Uterus (tissue), 4 donors: ENCODE results near the gene TTC7B. TPM values are rescaled to one million over a fixed set of nuclear protein-coding genes. Genes with fewer than 3 reads are reported as not detected.
"Not testable (repeated sequence)": the region's sequence is repeated elsewhere in the genome, so short reads cannot be mapped to it uniquely, and the experiment has no call there.

Experiments used
- DNase-seq, 2 donors: peaks; one replicate each; pipeline ENCODE4 v3.0.0-alpha.2; 2019 to 2020
- H3K27ac ChIP-seq, 2 donors: fragments of 200-600 bp; sonication (generic); 1 replicate in 1 of 2; 2 replicates in 1 of 2; pipeline ENCODE4 v1.5.1; 2016 to 2018
- H3K27me3 ChIP-seq, 2 donors: fragments of 200-600 bp; sonication (generic); one replicate each; pipeline ENCODE4 v1.5.1; 2018 to 2019; ENCODE audit warnings: control low read depth in 1 of 2
- H3K36me3 ChIP-seq, 2 donors: fragments of 200-600 bp; sonication (generic); one replicate each; pipeline ENCODE4 v1.5.1; 2019; ENCODE audit warnings: control low read depth in 1 of 2
- H3K4me1 ChIP-seq, 2 donors: fragments of 200-600 bp; sonication (generic); one replicate each; pipeline ENCODE4 v1.5.1; 2018 to 2019; ENCODE audit warnings: control low read depth in 1 of 2
- H3K4me3 ChIP-seq, 2 donors: fragments of 200-600 bp; sonication (generic); 1 replicate in 1 of 2; 2 replicates in 1 of 2; pipeline ENCODE4 v1.5.1; 2018 to 2019; ENCODE audit warnings: mild to moderate bottlenecking in 1 of 2
- H3K9me3 ChIP-seq, 2 donors: fragments of 200-600 bp; sonication (generic); one replicate each; pipeline ENCODE4 v1.5.1; 2019; ENCODE audit warnings: control low read depth in 1 of 2
- CTCF ChIP-seq, 4 experiments: fragments of 200-600 bp in 2 of 4; fragments of 450-650 bp in 2 of 4; sonication (generic) in 2 of 4; IDR thresholded peaks; one replicate each; pipeline ENCODE4 v1.5.1; 2016 to 2019; ENCODE audit warnings: antibody characterized with exemption in 4 of 4, mild to moderate bottlenecking in 2 of 4, moderate library complexity in 1 of 4
- POLR2A ChIP-seq, 2 donors: fragments of 450-650 bp; IDR thresholded peaks; one replicate each; pipeline ENCODE4 v1.6.1; 2016; ENCODE audit warnings: antibody characterized with exemption in 2 of 2, mild to moderate bottlenecking in 1 of 2, moderate library complexity in 1 of 2
- intact Hi-C: fragments of 100-400 bp; cut with DNase I; formaldehyde crosslinking; loops from one replicate; pipeline ENCODE4 v1.15.1; 2023; ENCODE audit warnings: low total_unique reads
- total RNA-seq, 4 donors: library from RNA; depleted of rRNA in 3 of 4; stranded (reverse); fragments of >200 nt in 3 of 4; gene quantifications; one replicate each; pipeline versions ENCODE4 v1.1.0 to v1.2.4, GENCODE V29; 2014 to 2023
- donor health status: DM: yes; HTN: yes; CAD: no.

The TTC7B gene
- total RNA-seq, result 10 to 100 TPM; 15.3 to 73.9 (median 28.0) TPM

- Histone ChIP-seq H3K27ac (peak within 1 kb of the TSS; percentile 52 to 81), H3K4me3 (peak within 1 kb of the TSS; percentile 45 to 81), H3K9me3 (no peaks in the 10 kb centered on the region), H3K4me1 (no peaks in the 10 kb centered on the region), H3K27me3 (no peaks in the 10 kb centered on the region), H3K36me3 (no peaks in the 10 kb centered on the region)
- intact Hi-C loops, result no loop called here
- peak in 1 of 2 donors; percentile 44 for DNase-seq
- TF ChIP-seq CTCF (IDR thresholded peaks at IDR 0.05), result peak in 3 of 4 experiments; percentile 38 to 61 (median 53)
- TF ChIP-seq POLR2A (IDR thresholded peaks at IDR 0.05), result peak in 1 of 2 donors; percentile 11
These were observed at the start of gene TTC7B for GRCh38 chr14:90815822-90816662. TSS of gene TTC7B (minus strand) at chr14:90816430. CDS start at chr14:90816295, 135 bp downstream.

GRCh38 chr14:90864741-90865140 lies 48.5 kb upstream of the TTC7B start:
- TF ChIP-seq CTCF (IDR thresholded peaks at IDR 0.05), result no peak
- no peak for TF ChIP-seq POLR2A (IDR thresholded peaks at IDR 0.05)
- no peak for DNase-seq
- Histone ChIP-seq H3K36me3 (no peaks in the 10 kb centered on the region), H3K27me3 (no peaks in the 10 kb centered on the region), H3K4me1 (no peaks in the 10 kb centered on the region), H3K4me3 (no peak overlapping the region), H3K9me3 (no peaks in the 10 kb centered on the region), H3K27ac (no peak overlapping the region)
- intact Hi-C loops, result no loop called here

- TF ChIP-seq CTCF (IDR thresholded peaks at IDR 0.05) (no peak), POLR2A (IDR thresholded peaks at IDR 0.05) (no peak)
- no peak for DNase-seq
- H3K4me3 ChIP-seq, result no peak overlapping the region
- no peaks in the 10 kb centered on the region for H3K36me3 ChIP-seq
- peak overlapping the region in 1 of 2 donors; percentile 12 for H3K27ac ChIP-seq
- H3K4me1 ChIP-seq, result no peaks in the 10 kb centered on the region
- no peaks in the 10 kb centered on the region for H3K27me3 ChIP-seq
- H3K9me3 ChIP-seq, result no peaks in the 10 kb centered on the region
- intact Hi-C loops, result no loop called here
These were observed 42.3 kb upstream of the TTC7B start for GRCh38 chr14:90858511-90858910.

- no peak overlapping the region for H3K4me3 ChIP-seq
- no peak for DNase-seq
- H3K4me1 ChIP-seq, result no peaks in the 10 kb centered on the region
- TF ChIP-seq POLR2A (IDR thresholded peaks at IDR 0.05) (no peak), CTCF (IDR thresholded peaks at IDR 0.05) (no peak)
- no peak overlapping the region for H3K27ac ChIP-seq
- intact Hi-C loops, result no loop called here
- no peaks in the 10 kb centered on the region for H3K36me3 ChIP-seq
- no peaks in the 10 kb centered on the region for H3K9me3 ChIP-seq
- H3K27me3 ChIP-seq, result no peaks in the 10 kb centered on the region
These were observed 41.6 kb upstream of the TTC7B start for GRCh38 chr14:90857866-90858265.

GRCh38 chr14:90856115-90856514 lies 39.9 kb upstream of the TTC7B start:
- H3K27me3 ChIP-seq, H3K9me3 ChIP-seq, H3K4me3 ChIP-seq, H3K4me1 ChIP-seq, DNase-seq, H3K27ac ChIP-seq, intact Hi-C loops, H3K36me3 ChIP-seq: not testable (repeated sequence)
